K562 (cell line): ENCODE results near the gene SPATA45. TPM values are rescaled to one million over a fixed set of nuclear protein-coding genes. Genes with fewer than 3 reads are reported as not detected.

Experiments used
- BACH1 ChIP-seq: fragments of 200-800 bp; sonication (Bioruptor generic); IDR thresholded peaks from 2 replicates; pipeline ENCODE4 v1.6.1; 2016; ENCODE audit warnings: missing genetic modification characterization, missing compliant biosample characterization
- CBFA2T2 ChIP-seq: fragments of 450-650 bp; conservative IDR thresholded peaks from 2 replicates; pipeline ENCODE4 v1.6.1; 2017; ENCODE audit warnings: mild to moderate bottlenecking
- CCAR2 ChIP-seq: fragments of 200-400 bp; formaldehyde crosslinking; IDR thresholded peaks from 2 replicates; pipeline ENCODE4 v1.6.1; 2017; ENCODE audit warnings: mild to moderate bottlenecking, low read depth, low read length
- CEBPB ChIP-seq: fragments of 450-650 bp; IDR thresholded peaks from 2 replicates; pipeline ENCODE4 v1.6.1; 2016; ENCODE audit warnings: missing genetic modification characterization, missing compliant biosample characterization
- CSDE1 ChIP-seq, 2 experiments: fragments of 450-650 bp; IDR thresholded peaks; 2 replicates each; pipeline ENCODE4 v1.6.1; 2016; ENCODE audit warnings: mild to moderate bottlenecking in 1 of 2
- FOS ChIP-seq: IDR thresholded peaks from 3 replicates; pipeline ENCODE4 v1.6.1; 2011; ENCODE audit not compliant: insufficient read length; ENCODE audit errors: extremely low read depth
- KAT8 ChIP-seq: fragments of 450-650 bp; IDR thresholded peaks from 2 replicates; pipeline ENCODE4 v1.6.1; 2016; ENCODE audit warnings: low read depth, mild to moderate bottlenecking
- L3MBTL2 ChIP-seq: fragments of 450-650 bp; IDR thresholded peaks from 2 replicates; pipeline ENCODE4 v1.6.1; 2016; ENCODE audit warnings: mild to moderate bottlenecking, moderate library complexity
- PYGO2 ChIP-seq: fragments of 450-650 bp; IDR thresholded peaks from 2 replicates; pipeline ENCODE4 v1.6.1; 2016; ENCODE audit warnings: mild to moderate bottlenecking, missing genetic modification characterization, moderate library complexity, missing compliant biosample characterization
- XRCC3 ChIP-seq: fragments of 450-650 bp; IDR thresholded peaks from 2 replicates; pipeline ENCODE4 v1.6.1; 2017; ENCODE audit warnings: mild to moderate bottlenecking, moderate library complexity
- ZNF766 ChIP-seq: fragments of 200-800 bp; sonication (Bioruptor generic); conservative IDR thresholded peaks from 2 replicates; pipeline ENCODE4 v1.6.1; 2016; ENCODE audit warnings: missing genetic modification characterization, missing compliant biosample characterization
- ZNF778 ChIP-seq: fragments of 450-650 bp; formaldehyde crosslinking; IDR thresholded peaks from 2 replicates; pipeline ENCODE4 v1.4.0; 2020; ENCODE audit warnings: mild to moderate bottlenecking, moderate library complexity
- polyA plus RNA-seq, 8 experiments: library from polyadenylated mRNA; depleted of rRNA in 4 of 8; stranded (reverse) in 5 of 8; unstranded in 3 of 8; fragments of >200 nt; fragmentation: Nextera tagmentation in 2 of 8; fragmentation: Illumina TruSeq in 1 of 8; extraction: Ambion mirVana in 2 of 8; extraction: Trizol in 1 of 8; gene quantifications; 2 replicates each; pipeline versions ENCODE4 v1.2.1 to v1.2.3, GENCODE V29; 2011 to 2014; ENCODE audit warnings: inconsistent platforms in 1 of 8, missing spikeins in 1 of 8
- total RNA-seq, 7 experiments: library from RNA; depleted of rRNA in 6 of 7; stranded (reverse); fragments of >200 nt in 6 of 7; fragmentation: Illumina TruSeq in 2 of 7; extraction: Trizol in 2 of 7; gene quantifications; 2 replicates each; pipeline versions ENCODE4 v1.2.1 to v1.2.3, GENCODE V29; 2011 to 2021; ENCODE audit warnings: low replicate concordance in 1 of 7
- TF ChIP-seq, protein P1 (sequence below): fragments of 250-450 bp; sonication (Bioruptor Pico); IDR thresholded peaks from 2 replicates; pipeline ENCODE4 v1.5.0; 2022; ENCODE audit warnings: mild to moderate bottlenecking
- TF ChIP-seq, protein P2 (sequence below): IDR thresholded peaks from 3 replicates; pipeline ENCODE4 v1.6.1; 2011; ENCODE audit warnings: borderline replicate concordance, mild to moderate bottlenecking, moderate library complexity; ENCODE audit not compliant: insufficient read length; ENCODE audit errors: extremely low read depth
- TF ChIP-seq, protein P3 (sequence below): fragments of 250-450 bp; sonication (Bioruptor Pico); IDR thresholded peaks from 2 replicates; pipeline ENCODE4 v1.8.0; 2021; ENCODE audit warnings: moderate library complexity, mild to moderate bottlenecking, inconsistent platforms
- TF ChIP-seq, protein P4 (sequence below): fragments of 450-650 bp; IDR thresholded peaks from 2 replicates; pipeline ENCODE4 v1.6.1; 2014; ENCODE audit warnings: low read depth, mild to moderate bottlenecking, moderate library complexity, borderline replicate concordance
- TF ChIP-seq, protein P5 (sequence below): fragments of 450-650 bp; conservative IDR thresholded peaks from 2 replicates; pipeline ENCODE4 v1.6.1; 2016; ENCODE audit warnings: missing genetic modification characterization, low read depth, mild to moderate bottlenecking, control low read depth, missing compliant biosample characterization

SPATA45 gene
- total and polyA plus RNA-seq, 9 of the 15 experiments (the other 6 are each of a cell fraction or from before 2014, with no cell fraction given) = 0.18 TPM; not detected in 8

DNA sequence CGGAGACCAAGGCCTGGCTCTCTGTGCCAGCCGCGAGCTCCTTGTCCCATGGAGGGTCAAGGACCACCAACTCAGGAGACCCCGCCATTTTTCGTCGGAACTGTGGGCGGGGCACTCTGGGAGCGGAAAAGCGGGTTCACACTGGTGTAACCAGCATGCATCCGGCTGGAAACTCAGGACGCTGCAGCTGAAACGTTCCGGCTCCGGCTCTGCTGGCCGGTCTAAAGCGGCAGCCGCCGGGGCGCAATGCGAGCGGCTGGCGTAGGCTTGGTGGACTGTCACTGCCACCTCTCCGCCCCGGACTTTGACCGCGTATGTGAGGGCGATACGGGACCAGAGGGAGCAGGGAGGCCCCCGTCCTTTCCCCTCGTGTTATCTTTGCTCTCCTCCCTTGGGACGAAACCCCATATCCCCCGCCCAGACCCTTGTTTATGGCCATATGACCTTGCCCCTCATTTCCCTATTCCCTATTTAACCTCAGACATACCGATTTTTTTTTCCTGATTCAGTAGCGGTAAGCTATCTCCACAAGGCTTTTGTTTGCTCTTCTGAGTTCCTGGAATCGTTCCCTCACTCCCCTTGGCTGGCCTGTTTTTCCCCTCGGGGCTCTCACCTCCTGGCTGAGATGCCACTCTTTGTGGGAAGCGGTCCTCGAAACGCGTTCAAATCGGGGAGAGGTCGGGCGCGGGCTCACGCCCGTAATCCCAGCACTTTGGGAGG lies 55.6 kb downstream of the SPATA45 start, which contains the start of the genes NSL1 and TATDN3 (continued):
- TF ChIP-seq, protein P1, sequence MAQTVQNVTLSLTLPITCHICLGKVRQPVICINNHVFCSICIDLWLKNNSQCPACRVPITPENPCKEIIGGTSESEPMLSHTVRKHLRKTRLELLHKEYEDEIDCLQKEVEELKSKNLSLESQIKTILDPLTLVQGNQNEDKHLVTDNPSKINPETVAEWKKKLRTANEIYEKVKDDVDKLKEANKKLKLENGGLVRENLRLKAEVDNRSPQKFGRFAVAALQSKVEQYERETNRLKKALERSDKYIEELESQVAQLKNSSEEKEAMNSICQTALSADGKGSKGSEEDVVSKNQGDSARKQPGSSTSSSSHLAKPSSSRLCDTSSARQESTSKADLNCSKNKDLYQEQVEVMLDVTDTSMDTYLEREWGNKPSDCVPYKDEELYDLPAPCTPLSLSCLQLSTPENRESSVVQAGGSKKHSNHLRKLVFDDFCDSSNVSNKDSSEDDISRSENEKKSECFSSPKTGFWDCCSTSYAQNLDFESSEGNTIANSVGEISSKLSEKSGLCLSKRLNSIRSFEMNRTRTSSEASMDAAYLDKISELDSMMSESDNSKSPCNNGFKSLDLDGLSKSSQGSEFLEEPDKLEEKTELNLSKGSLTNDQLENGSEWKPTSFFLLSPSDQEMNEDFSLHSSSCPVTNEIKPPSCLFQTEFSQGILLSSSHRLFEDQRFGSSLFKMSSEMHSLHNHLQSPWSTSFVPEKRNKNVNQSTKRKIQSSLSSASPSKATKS (CRISPR knock-in tag) = no peak
- TF ChIP-seq, protein P2, sequence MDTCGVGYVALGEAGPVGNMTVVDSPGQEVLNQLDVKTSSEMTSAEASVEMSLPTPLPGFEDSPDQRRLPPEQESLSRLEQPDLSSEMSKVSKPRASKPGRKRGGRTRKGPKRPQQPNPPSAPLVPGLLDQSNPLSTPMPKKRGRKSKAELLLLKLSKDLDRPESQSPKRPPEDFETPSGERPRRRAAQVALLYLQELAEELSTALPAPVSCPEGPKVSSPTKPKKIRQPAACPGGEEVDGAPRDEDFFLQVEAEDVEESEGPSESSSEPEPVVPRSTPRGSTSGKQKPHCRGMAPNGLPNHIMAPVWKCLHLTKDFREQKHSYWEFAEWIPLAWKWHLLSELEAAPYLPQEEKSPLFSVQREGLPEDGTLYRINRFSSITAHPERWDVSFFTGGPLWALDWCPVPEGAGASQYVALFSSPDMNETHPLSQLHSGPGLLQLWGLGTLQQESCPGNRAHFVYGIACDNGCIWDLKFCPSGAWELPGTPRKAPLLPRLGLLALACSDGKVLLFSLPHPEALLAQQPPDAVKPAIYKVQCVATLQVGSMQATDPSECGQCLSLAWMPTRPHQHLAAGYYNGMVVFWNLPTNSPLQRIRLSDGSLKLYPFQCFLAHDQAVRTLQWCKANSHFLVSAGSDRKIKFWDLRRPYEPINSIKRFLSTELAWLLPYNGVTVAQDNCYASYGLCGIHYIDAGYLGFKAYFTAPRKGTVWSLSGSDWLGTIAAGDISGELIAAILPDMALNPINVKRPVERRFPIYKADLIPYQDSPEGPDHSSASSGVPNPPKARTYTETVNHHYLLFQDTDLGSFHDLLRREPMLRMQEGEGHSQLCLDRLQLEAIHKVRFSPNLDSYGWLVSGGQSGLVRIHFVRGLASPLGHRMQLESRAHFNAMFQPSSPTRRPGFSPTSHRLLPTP = no peak
- TF ChIP-seq CCAR2 = no peak
- no peak for TF ChIP-seq KAT8
- 0 out of 4 replicates have a peak, but pooled peaks of 1 of the 2 experiments have one; percentile 11 for TF ChIP-seq CSDE1 (IDR thresholded peaks at IDR 0.05)
- TF ChIP-seq PYGO2 = peak; percentile 16; the same call in 1 of the 2 replicates
- TF ChIP-seq CEBPB (tag) = no peak
- TF ChIP-seq BACH1 (tag) = no peak
- TF ChIP-seq, protein P3, sequence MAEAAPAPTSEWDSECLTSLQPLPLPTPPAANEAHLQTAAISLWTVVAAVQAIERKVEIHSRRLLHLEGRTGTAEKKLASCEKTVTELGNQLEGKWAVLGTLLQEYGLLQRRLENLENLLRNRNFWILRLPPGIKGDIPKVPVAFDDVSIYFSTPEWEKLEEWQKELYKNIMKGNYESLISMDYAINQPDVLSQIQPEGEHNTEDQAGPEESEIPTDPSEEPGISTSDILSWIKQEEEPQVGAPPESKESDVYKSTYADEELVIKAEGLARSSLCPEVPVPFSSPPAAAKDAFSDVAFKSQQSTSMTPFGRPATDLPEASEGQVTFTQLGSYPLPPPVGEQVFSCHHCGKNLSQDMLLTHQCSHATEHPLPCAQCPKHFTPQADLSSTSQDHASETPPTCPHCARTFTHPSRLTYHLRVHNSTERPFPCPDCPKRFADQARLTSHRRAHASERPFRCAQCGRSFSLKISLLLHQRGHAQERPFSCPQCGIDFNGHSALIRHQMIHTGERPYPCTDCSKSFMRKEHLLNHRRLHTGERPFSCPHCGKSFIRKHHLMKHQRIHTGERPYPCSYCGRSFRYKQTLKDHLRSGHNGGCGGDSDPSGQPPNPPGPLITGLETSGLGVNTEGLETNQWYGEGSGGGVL (CRISPR knock-in tag) = no peak
- TF ChIP-seq, protein P4, sequence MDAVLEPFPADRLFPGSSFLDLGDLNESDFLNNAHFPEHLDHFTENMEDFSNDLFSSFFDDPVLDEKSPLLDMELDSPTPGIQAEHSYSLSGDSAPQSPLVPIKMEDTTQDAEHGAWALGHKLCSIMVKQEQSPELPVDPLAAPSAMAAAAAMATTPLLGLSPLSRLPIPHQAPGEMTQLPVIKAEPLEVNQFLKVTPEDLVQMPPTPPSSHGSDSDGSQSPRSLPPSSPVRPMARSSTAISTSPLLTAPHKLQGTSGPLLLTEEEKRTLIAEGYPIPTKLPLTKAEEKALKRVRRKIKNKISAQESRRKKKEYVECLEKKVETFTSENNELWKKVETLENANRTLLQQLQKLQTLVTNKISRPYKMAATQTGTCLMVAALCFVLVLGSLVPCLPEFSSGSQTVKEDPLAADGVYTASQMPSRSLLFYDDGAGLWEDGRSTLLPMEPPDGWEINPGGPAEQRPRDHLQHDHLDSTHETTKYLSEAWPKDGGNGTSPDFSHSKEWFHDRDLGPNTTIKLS = peak; percentile 75; the same call in 1 of the 2 replicates
- peak; percentile 67 for TF ChIP-seq ZNF766 (CRISPR knock-in tag)
- TF ChIP-seq FOS = no peak
- peak; percentile 24; the same call in 1 of the 2 replicates for TF ChIP-seq CBFA2T2
- TF ChIP-seq XRCC3 = no peak
- no peak for TF ChIP-seq ZNF778 (CRISPR knock-in tag)
- peak; percentile 72 for TF ChIP-seq L3MBTL2
- TF ChIP-seq, protein P5, sequence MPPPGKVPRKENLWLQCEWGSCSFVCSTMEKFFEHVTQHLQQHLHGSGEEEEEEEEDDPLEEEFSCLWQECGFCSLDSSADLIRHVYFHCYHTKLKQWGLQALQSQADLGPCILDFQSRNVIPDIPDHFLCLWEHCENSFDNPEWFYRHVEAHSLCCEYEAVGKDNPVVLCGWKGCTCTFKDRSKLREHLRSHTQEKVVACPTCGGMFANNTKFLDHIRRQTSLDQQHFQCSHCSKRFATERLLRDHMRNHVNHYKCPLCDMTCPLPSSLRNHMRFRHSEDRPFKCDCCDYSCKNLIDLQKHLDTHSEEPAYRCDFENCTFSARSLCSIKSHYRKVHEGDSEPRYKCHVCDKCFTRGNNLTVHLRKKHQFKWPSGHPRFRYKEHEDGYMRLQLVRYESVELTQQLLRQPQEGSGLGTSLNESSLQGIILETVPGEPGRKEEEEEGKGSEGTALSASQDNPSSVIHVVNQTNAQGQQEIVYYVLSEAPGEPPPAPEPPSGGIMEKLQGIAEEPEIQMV (tag) = no peak
